H9 (cell line): ENCODE results near the gene ZCCHC8. TPM values are rescaled to one million over a fixed set of nuclear protein-coding genes. Genes with fewer than 3 reads are reported as not detected.

Experiments
- DNase-seq: peaks from one replicate; pipeline ENCODE4 v3.0.0-alpha.2; 2017
- H2AFZ ChIP-seq: one replicate; pipeline ENCODE4 v1.6.1; 2013; ENCODE audit warnings: mild to moderate bottlenecking, low read length, control low read depth, moderate library complexity
- H2AK5ac ChIP-seq: 2 replicates; pipeline ENCODE4 v1.6.1; 2013; ENCODE audit warnings: low read length, control low read depth, mixed read lengths; ENCODE audit not compliant: insufficient read length
- H2BK120ac ChIP-seq: one replicate; pipeline ENCODE4 v1.6.1; 2013; ENCODE audit warnings: low read depth, mild to moderate bottlenecking, low read length, control low read depth, inconsistent platforms; ENCODE audit not compliant: poor library complexity, severe bottlenecking
- H2BK12ac ChIP-seq: 2 replicates; pipeline ENCODE4 v1.6.1; 2013; ENCODE audit warnings: low read length, control low read depth, mixed read lengths, low read depth; ENCODE audit not compliant: insufficient read length
- H2BK15ac ChIP-seq: 2 replicates; pipeline ENCODE4 v1.6.1; 2013; ENCODE audit warnings: low read depth, low read length, control low read depth
- H2BK20ac ChIP-seq: one replicate; pipeline ENCODE4 v1.6.1; 2013; ENCODE audit warnings: low read depth, mild to moderate bottlenecking, low read length, control low read depth, inconsistent platforms; ENCODE audit not compliant: poor library complexity, severe bottlenecking
- H2BK5ac ChIP-seq: 2 replicates; pipeline ENCODE4 v1.6.1; 2013; ENCODE audit warnings: low read length, control low read depth, mixed read lengths; ENCODE audit not compliant: insufficient read length
- H3K14ac ChIP-seq: 2 replicates; pipeline ENCODE4 v1.6.1; 2013; ENCODE audit warnings: low read length, control low read depth; ENCODE audit not compliant: insufficient read depth
- H3K18ac ChIP-seq: 2 replicates; pipeline ENCODE4 v1.6.1; 2013; ENCODE audit warnings: low read depth, mild to moderate bottlenecking, mixed read lengths, low read length, control low read depth; ENCODE audit not compliant: insufficient read length
- H3K23ac ChIP-seq: 2 replicates; pipeline ENCODE4 v1.6.1; 2013; ENCODE audit warnings: low read length, control low read depth, mixed read lengths, low read depth; ENCODE audit not compliant: insufficient read length
- H3K23me2 ChIP-seq: 2 replicates; pipeline ENCODE4 v1.6.1; 2013; ENCODE audit warnings: low read depth, mild to moderate bottlenecking, mixed read lengths, low read length, control low read depth; ENCODE audit not compliant: insufficient read length, poor library complexity, severe bottlenecking
- H3K27ac ChIP-seq: 2 replicates; pipeline ENCODE4 v1.5.1; 2013; ENCODE audit warnings: low read length, control low read depth, mixed read lengths, low read depth; ENCODE audit not compliant: insufficient read length
- H3K27me3 ChIP-seq: 2 replicates; pipeline ENCODE4 v1.6.1; 2013; ENCODE audit warnings: low read length, control low read depth, inconsistent platforms; ENCODE audit not compliant: insufficient read depth
- H3K4ac ChIP-seq: 2 replicates; pipeline ENCODE4 v1.6.1; 2013; ENCODE audit warnings: low read depth, mild to moderate bottlenecking, control low read depth, inconsistent platforms, low read length, moderate library complexity
- H3K4me1 ChIP-seq: 2 replicates; pipeline ENCODE4 v1.6.1; 2013; ENCODE audit warnings: low read length, control low read depth, inconsistent platforms; ENCODE audit not compliant: insufficient read depth
- H3K4me2 ChIP-seq: 2 replicates; pipeline ENCODE4 v1.6.1; 2013; ENCODE audit warnings: low read length, control low read depth, mixed read lengths; ENCODE audit not compliant: insufficient read length, insufficient read depth
- H3K56ac ChIP-seq: 2 replicates; pipeline ENCODE4 v1.6.1; 2013; ENCODE audit warnings: low read depth, mild to moderate bottlenecking, mixed read lengths, low read length, control low read depth; ENCODE audit not compliant: insufficient read length
- H3K79me1 ChIP-seq: 2 replicates; pipeline ENCODE4 v1.6.1; 2013; ENCODE audit warnings: low read depth, mild to moderate bottlenecking, moderate library complexity, low read length, control low read depth, inconsistent platforms; ENCODE audit not compliant: insufficient read depth, poor library complexity, severe bottlenecking
- H3K79me2 ChIP-seq: 2 replicates; pipeline ENCODE4 v1.6.1; 2013; ENCODE audit warnings: low read length, control low read depth, inconsistent platforms; ENCODE audit not compliant: insufficient read depth
- H3K9ac ChIP-seq: 2 replicates; pipeline ENCODE4 v1.6.1; 2013; ENCODE audit warnings: low read length, control low read depth, mixed read lengths; ENCODE audit not compliant: insufficient read length; ENCODE audit errors: extremely low read depth
- H3K9me3 ChIP-seq: one replicate; pipeline ENCODE4 v1.6.1; 2013; ENCODE audit warnings: low read depth, low read length, inconsistent platforms; ENCODE audit not compliant: control insufficient read depth
- H3T11ph ChIP-seq: one replicate; pipeline ENCODE4 v1.6.1; 2013; ENCODE audit warnings: mild to moderate bottlenecking, low read length, control low read depth, inconsistent platforms
- H4K20me1 ChIP-seq: one replicate; pipeline ENCODE4 v1.6.1; 2013; ENCODE audit not compliant: control insufficient read depth, insufficient read length, insufficient read depth
- H4K5ac ChIP-seq: 2 replicates; pipeline ENCODE4 v1.6.1; 2013; ENCODE audit warnings: low read depth, mild to moderate bottlenecking, mixed read lengths, low read length, control low read depth; ENCODE audit not compliant: insufficient read length
- H4K8ac ChIP-seq: replicated peaks from 2 replicates; pipeline ENCODE4 v1.6.1; 2013; ENCODE audit warnings: low read length, control low read depth, mixed read lengths, low read depth; ENCODE audit not compliant: insufficient read length
- H4K91ac ChIP-seq: 2 replicates; pipeline ENCODE4 v1.6.1; 2013; ENCODE audit warnings: low read depth, mild to moderate bottlenecking, moderate library complexity, mixed read lengths, low read length, control low read depth; ENCODE audit not compliant: insufficient read length
- H3K27ac Mint-ChIP-seq, 3 experiments: 2 replicates in 2 of 3; 3 replicates in 1 of 3; pipeline ENCODE4 v1.8.0; 2020 to 2021; ENCODE audit warnings: mixed read lengths in 3 of 3, mild to moderate bottlenecking in 1 of 3, moderate library complexity in 1 of 3
- H3K27me3 Mint-ChIP-seq: 2 replicates; pipeline ENCODE4 v1.8.0; 2021; ENCODE audit warnings: low read depth, mild to moderate bottlenecking, moderate library complexity, mixed read lengths
- H3K36me3 Mint-ChIP-seq, 3 experiments: 2 replicates in 2 of 3; 3 replicates in 1 of 3; pipeline ENCODE4 v1.8.0; 2020 to 2021; ENCODE audit warnings: low read depth in 3 of 3, mixed read lengths in 3 of 3; ENCODE audit not compliant: insufficient read depth in 1 of 3
- H3K4me1 Mint-ChIP-seq, 2 experiments: 2 replicates each; pipeline ENCODE4 v1.8.0; 2020; ENCODE audit warnings: mixed read lengths in 2 of 2
- H3K4me3 Mint-ChIP-seq, 2 experiments: 2 replicates in 1 of 2; 3 replicates in 1 of 2; pipeline ENCODE4 v1.8.0; 2020 to 2021; ENCODE audit warnings: mild to moderate bottlenecking in 2 of 2, mixed read lengths in 2 of 2, moderate library complexity in 1 of 2
- H3K9me3 Mint-ChIP-seq, 2 experiments: 2 replicates in 1 of 2; 3 replicates in 1 of 2; pipeline ENCODE4 v1.8.0; 2020; ENCODE audit warnings: mild to moderate bottlenecking in 2 of 2, mixed read lengths in 2 of 2, moderate library complexity in 1 of 2
- CTCF ChIP-seq: fragments of 200-600 bp; sonication (generic); conservative IDR thresholded peaks from 3 replicates; pipeline ENCODE4 v1.8.0; 2021; ENCODE audit warnings: antibody characterized with exemption, mild to moderate bottlenecking
- WGBS: extraction: QIAGEN DNeasy Blood & Tissue Kit; methylation state at CpG from one replicate; pipeline ENCODE4 v1.1.7; 2013; ENCODE audit warnings: missing lambda C conversion rate, low lambda C conversion rate, mixed read lengths; ENCODE audit not compliant: insufficient read length; ENCODE audit errors: extremely low coverage; 5-methylcytosine and 5-hydroxymethylcytosine counted together
- total RNA-seq: library from RNA; stranded (reverse); gene quantifications from 2 replicates; pipeline ENCODE4 v1.2.1, GENCODE V29; 2021

ZCCHC8 gene
- total RNA-seq, 1 experiment from 2014 or later: 37.3 TPM

- Histone ChIP-seq H2BK12ac (no peak overlapping the region), H3K18ac (no peak overlapping the region), H4K5ac (no peak overlapping the region), H2AK5ac (no peak overlapping the region), H3K79me2 (no peaks in the 10 kb centered on the region), H3K56ac (no peak overlapping the region), H3K14ac (no peak overlapping the region), H3K4me1 (no peaks in the 10 kb centered on the region), H2BK20ac (no peak overlapping the region), H3T11ph (no peak overlapping the region), H3K4ac (no peak overlapping the region), H2BK5ac (no peak overlapping the region), H3K79me1 (no peaks in the 10 kb centered on the region), H3K4me2 (no peak overlapping the region), H3K27me3 (no peaks in the 10 kb centered on the region), H2AFZ (no peak overlapping the region), H4K91ac (no peak overlapping the region), H3K23me2 (no peaks in the 10 kb centered on the region), H4K20me1 (no peaks in the 10 kb centered on the region), H3K23ac (no peak overlapping the region), H3K27ac (no peak overlapping the region), H3K9me3 (no peaks in the 10 kb centered on the region), H2BK120ac (no peak overlapping the region), H3K9ac (no peak overlapping the region), H4K8ac (no peak overlapping the region), H2BK15ac (no peak overlapping the region)
- Mint-ChIP-seq H3K4me1 (no peaks in the 10 kb centered on the region), H3K27me3 (no peaks in the 10 kb centered on the region), H3K27ac (no peak overlapping the region), H3K4me3 (no peak overlapping the region), H3K36me3 (peaks cover 20 to 64% (median 51%) of the 10 kb centered on the region in 3 experiments; a peak in 6 of 7 replicates), H3K9me3 (no peaks in the 10 kb centered on the region)
- DNase-seq: no peak
- WGBS: no CpG with 5 or more reads among the region's 2 CpGs
- no peak for TF ChIP-seq CTCF
These were observed 43.8 kb upstream of the ZCCHC8 start for GRCh38 chr12:122544537-122544936.
